ENCODE data around the gene MANEAL. TPM values are rescaled to one million over a fixed set of nuclear protein-coding genes. Genes with fewer than 3 reads are reported as not detected.

Gene MANEAL
- total RNA-seq, 1 donor from 2014 or later, result 0.24 TPM

GRCh38 chr1:37828410-37829074 is 34.9 kb downstream of the MANEAL start:
- H3K27me3 Mint-ChIP-seq (ENCODE audit: insufficient read depth, low read depth), result peaks cover 3% of the 10 kb centered on the region
- H3K27ac ChIP-seq, result no peak overlapping the region
- H3K27me3 ChIP-seq, result no peaks in the 10 kb centered on the region
- TF ChIP-seq EZH2 (IDR thresholded peaks at IDR 0.05) (no peak), EZH2phosphoT487 (IDR thresholded peaks at IDR 0.05) (no peak)
- TF ChIP-seq, protein P1, sequence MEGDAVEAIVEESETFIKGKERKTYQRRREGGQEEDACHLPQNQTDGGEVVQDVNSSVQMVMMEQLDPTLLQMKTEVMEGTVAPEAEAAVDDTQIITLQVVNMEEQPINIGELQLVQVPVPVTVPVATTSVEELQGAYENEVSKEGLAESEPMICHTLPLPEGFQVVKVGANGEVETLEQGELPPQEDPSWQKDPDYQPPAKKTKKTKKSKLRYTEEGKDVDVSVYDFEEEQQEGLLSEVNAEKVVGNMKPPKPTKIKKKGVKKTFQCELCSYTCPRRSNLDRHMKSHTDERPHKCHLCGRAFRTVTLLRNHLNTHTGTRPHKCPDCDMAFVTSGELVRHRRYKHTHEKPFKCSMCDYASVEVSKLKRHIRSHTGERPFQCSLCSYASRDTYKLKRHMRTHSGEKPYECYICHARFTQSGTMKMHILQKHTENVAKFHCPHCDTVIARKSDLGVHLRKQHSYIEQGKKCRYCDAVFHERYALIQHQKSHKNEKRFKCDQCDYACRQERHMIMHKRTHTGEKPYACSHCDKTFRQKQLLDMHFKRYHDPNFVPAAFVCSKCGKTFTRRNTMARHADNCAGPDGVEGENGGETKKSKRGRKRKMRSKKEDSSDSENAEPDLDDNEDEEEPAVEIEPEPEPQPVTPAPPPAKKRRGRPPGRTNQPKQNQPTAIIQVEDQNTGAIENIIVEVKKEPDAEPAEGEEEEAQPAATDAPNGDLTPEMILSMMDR (IDR thresholded peaks at IDR 0.05), result no peak
- H3K9ac ChIP-seq, result no peak overlapping the region
- H3K4me2 ChIP-seq, result no peak overlapping the region
- no peak overlapping the region for H3K27ac Mint-ChIP-seq
- no peaks in the 10 kb centered on the region for H4K20me1 ChIP-seq (ENCODE audit: low read depth)
- DNase-seq (ENCODE audit: low spot score), result no peak
- no peaks in the 10 kb centered on the region for H3K9me3 ChIP-seq (ENCODE audit: low read depth)
- no peak overlapping the region for H3K4me3 ChIP-seq
- H3K36me3 ChIP-seq, result peaks cover 4% of the 10 kb centered on the region
- H3K79me2 ChIP-seq (ENCODE audit: low read depth), result no peaks in the 10 kb centered on the region
- no peaks in the 10 kb centered on the region for H3K4me1 Mint-ChIP-seq
- H3K4me1 ChIP-seq, result no peaks in the 10 kb centered on the region
- no peaks in the 10 kb centered on the region for H3K9me3 Mint-ChIP-seq
- no peak overlapping the region for H2AFZ ChIP-seq (replicated peaks)
- H3K36me3 Mint-ChIP-seq, result peaks cover 5% of the 10 kb centered on the region
- no peaks in the 10 kb centered on the region for H3F3A ChIP-seq (ENCODE audit: low read depth)
- no peak overlapping the region for H3K4me3 Mint-ChIP-seq

GRCh38 chr1:37831109-37831508 is 37.5 kb downstream of the MANEAL start:
- no peak for DNase-seq (ENCODE audit: low spot score)
- Mint-ChIP-seq H3K4me3 (no peak overlapping the region), H3K4me1 (no peaks in the 10 kb centered on the region), H3K27ac (no peak overlapping the region), H3K27me3 (ENCODE audit: insufficient read depth, low read depth) (peaks cover 7% of the 10 kb centered on the region), H3K36me3 (peaks cover 14% of the 10 kb centered on the region), H3K9me3 (no peaks in the 10 kb centered on the region)
- no peak overlapping the region for H3K9ac ChIP-seq
- H2AFZ ChIP-seq (replicated peaks), result no peak overlapping the region
- H3K27ac ChIP-seq, result no peak overlapping the region
- H3K4me3 ChIP-seq, result no peak overlapping the region
- H3K36me3 ChIP-seq, result peaks cover 9% of the 10 kb centered on the region
- no peak for TF ChIP-seq EZH2 (IDR thresholded peaks at IDR 0.05)
- no peak for TF ChIP-seq EZH2phosphoT487 (IDR thresholded peaks at IDR 0.05)
- TF ChIP-seq, protein P1 (IDR thresholded peaks at IDR 0.05), result no peak
- no peaks in the 10 kb centered on the region for H3K4me1 ChIP-seq
- H3K9me3 ChIP-seq (ENCODE audit: low read depth), result no peaks in the 10 kb centered on the region
- H3K4me2 ChIP-seq, result no peak overlapping the region
- H3K27me3 ChIP-seq, result no peaks in the 10 kb centered on the region
- H3F3A ChIP-seq (ENCODE audit: low read depth), result no peaks in the 10 kb centered on the region
- H4K20me1 ChIP-seq (ENCODE audit: low read depth), result peaks cover 2% of the 10 kb centered on the region
- H3K79me2 ChIP-seq (ENCODE audit: low read depth), result no peaks in the 10 kb centered on the region

DNA sequence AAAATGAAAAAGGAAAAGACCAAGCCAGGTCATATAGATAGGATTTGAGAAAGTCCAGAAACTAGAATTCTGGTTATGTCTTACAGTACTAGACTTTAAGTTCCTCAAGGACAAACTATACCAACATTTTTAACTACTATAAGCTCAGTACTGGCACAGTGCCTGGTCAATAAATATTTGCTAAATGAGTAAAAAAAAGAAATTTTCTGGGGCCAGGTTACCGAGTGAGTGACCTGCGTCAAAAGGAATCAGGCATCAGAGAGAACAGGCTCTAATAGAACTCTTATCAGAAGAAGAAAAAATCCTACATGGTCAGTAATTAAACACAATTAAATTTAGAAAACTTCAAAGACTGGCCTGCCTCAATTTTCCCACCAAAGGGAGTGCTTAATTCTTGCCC is 38.2 kb downstream of the MANEAL start:
- Histone ChIP-seq H3K4me1 (no peaks in the 10 kb centered on the region), H4K20me1 (ENCODE audit: low read depth) (peaks cover 2% of the 10 kb centered on the region), H2AFZ (replicated peaks) (no peak overlapping the region), H3F3A (ENCODE audit: low read depth) (no peaks in the 10 kb centered on the region), H3K9me3 (ENCODE audit: low read depth) (no peaks in the 10 kb centered on the region), H3K9ac (no peak overlapping the region), H3K4me2 (no peak overlapping the region), H3K36me3 (peaks cover 9% of the 10 kb centered on the region), H3K27ac (no peak overlapping the region), H3K79me2 (ENCODE audit: low read depth) (no peaks in the 10 kb centered on the region), H3K4me3 (no peak overlapping the region), H3K27me3 (no peaks in the 10 kb centered on the region)
- peaks cover 15% of the 10 kb centered on the region for H3K36me3 Mint-ChIP-seq
- no peaks in the 10 kb centered on the region for H3K4me1 Mint-ChIP-seq
- TF ChIP-seq, protein P1 (IDR thresholded peaks at IDR 0.05), result no peak
- no peak for TF ChIP-seq EZH2phosphoT487 (IDR thresholded peaks at IDR 0.05)
- no peak for TF ChIP-seq EZH2 (IDR thresholded peaks at IDR 0.05)
- no peaks in the 10 kb centered on the region for H3K9me3 Mint-ChIP-seq
- no peak overlapping the region for H3K4me3 Mint-ChIP-seq
- peaks cover 7% of the 10 kb centered on the region for H3K27me3 Mint-ChIP-seq (ENCODE audit: insufficient read depth, low read depth)
- no peak for DNase-seq (ENCODE audit: low spot score)
- no peak overlapping the region for H3K27ac Mint-ChIP-seq
